ENCODE data around the gene FLNB.

The FLNB gene

DNA sequence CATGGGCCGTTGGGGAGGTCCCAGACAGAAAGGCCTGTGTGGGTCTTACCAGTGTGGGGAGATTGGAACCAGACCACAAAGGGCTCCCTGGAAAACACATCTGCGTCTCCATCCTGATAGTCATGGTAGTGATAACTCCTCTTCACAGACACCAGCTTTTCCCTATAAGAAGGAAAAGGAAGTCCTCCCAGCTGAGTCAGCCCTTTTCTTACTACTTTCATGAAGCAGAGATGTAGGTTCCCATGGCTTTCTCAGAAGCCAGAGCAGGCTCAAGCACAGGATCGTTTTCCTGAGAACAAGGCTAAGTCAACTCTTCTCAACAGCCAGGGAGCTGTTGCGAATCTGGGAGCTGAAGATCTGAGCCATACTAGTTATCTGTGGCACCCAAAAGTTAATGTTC, 196.5 kb downstream of the FLNB start:
- no peaks in the 10 kb centered on the region for H3K36me3 ChIP-seq
- peaks cover 10% of the 10 kb centered on the region for H3K27me3 ChIP-seq
- H3K4me1 ChIP-seq (ENCODE audit: control insufficient read depth in 1 of 2, insufficient read depth in 1 of 2, low read depth in 1 of 2, low read length in 1 of 2): no peaks in the 10 kb centered on the region
- TF ChIP-seq CTCF (IDR thresholded peaks at IDR 0.05): no peak
- H3K9me3 ChIP-seq: no peaks in the 10 kb centered on the region
- H3K27ac ChIP-seq: no peak overlapping the region
- no peak overlapping the region for H3K4me3 ChIP-seq (ENCODE audit: low read depth in 1 of 2, low read length in 1 of 2)

DNA sequence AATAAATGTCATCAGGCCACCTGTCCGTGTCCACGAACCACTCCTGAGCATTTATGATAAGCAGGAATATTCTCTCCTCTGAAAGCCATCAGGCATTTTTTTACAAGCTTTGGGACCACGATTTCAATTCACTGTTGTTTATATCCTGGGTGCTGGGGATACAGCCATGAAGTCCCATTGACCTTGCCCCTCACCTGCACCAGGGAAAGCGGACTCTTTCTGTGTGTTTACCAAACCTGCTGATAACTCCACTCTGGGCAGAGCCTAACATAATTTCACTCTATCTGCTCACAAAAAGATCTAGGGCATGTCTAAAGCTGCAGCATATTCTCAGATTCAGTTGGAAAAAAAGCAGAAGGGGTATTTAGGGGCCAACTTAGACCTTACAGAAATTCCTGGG, 197.8 kb downstream of the FLNB start:
- H3K36me3 ChIP-seq: no peaks in the 10 kb centered on the region
- no peaks in the 10 kb centered on the region for H3K4me1 ChIP-seq (ENCODE audit: control insufficient read depth in 1 of 2, insufficient read depth in 1 of 2, low read depth in 1 of 2, low read length in 1 of 2)
- no peak overlapping the region for H3K4me3 ChIP-seq (ENCODE audit: low read depth in 1 of 2, low read length in 1 of 2)
- H3K27ac ChIP-seq: no peak overlapping the region
- TF ChIP-seq CTCF (IDR thresholded peaks at IDR 0.05): no peak
- peaks cover 2% of the 10 kb centered on the region for H3K27me3 ChIP-seq
- H3K9me3 ChIP-seq: no peaks in the 10 kb centered on the region

GRCh38 chr3:58206406-58207011, 198.3 kb downstream of the FLNB start:
- Histone ChIP-seq H3K27ac (no peak overlapping the region), H3K4me1 (ENCODE audit: control insufficient read depth in 1 of 2, insufficient read depth in 1 of 2, low read depth in 1 of 2, low read length in 1 of 2) (no peaks in the 10 kb centered on the region), H3K36me3 (no peaks in the 10 kb centered on the region), H3K9me3 (no peaks in the 10 kb centered on the region), H3K27me3 (no peaks in the 10 kb centered on the region), H3K4me3 (ENCODE audit: low read depth in 1 of 2, low read length in 1 of 2) (no peak overlapping the region)
- TF ChIP-seq CTCF (IDR thresholded peaks at IDR 0.05): no peak

GRCh38 chr3:58207954-58208353, 199.7 kb downstream of the FLNB start:
- Histone ChIP-seq H3K4me1 (ENCODE audit: control insufficient read depth in 1 of 2, insufficient read depth in 1 of 2, low read depth in 1 of 2, low read length in 1 of 2) (no peaks in the 10 kb centered on the region), H3K9me3 (no peaks in the 10 kb centered on the region), H3K4me3 (ENCODE audit: low read depth in 1 of 2, low read length in 1 of 2) (no peak overlapping the region), H3K27ac (no peak overlapping the region), H3K36me3 (no peaks in the 10 kb centered on the region), H3K27me3 (no peaks in the 10 kb centered on the region)
- TF ChIP-seq CTCF (IDR thresholded peaks at IDR 0.05): no peak

GRCh38 chr3:58209933-58210332, 201.7 kb downstream of the FLNB start:
- Histone ChIP-seq H3K27me3 (peaks cover 6% of the 10 kb centered on the region), H3K27ac (no peak overlapping the region), H3K36me3 (no peaks in the 10 kb centered on the region), H3K4me1 (ENCODE audit: control insufficient read depth in 1 of 2, insufficient read depth in 1 of 2, low read depth in 1 of 2, low read length in 1 of 2) (peaks cover 4 to 7% of the 10 kb centered on the region in 2 experiments), H3K4me3 (ENCODE audit: low read depth in 1 of 2, low read length in 1 of 2) (no peak overlapping the region), H3K9me3 (no peaks in the 10 kb centered on the region)
- TF ChIP-seq CTCF (IDR thresholded peaks at IDR 0.05): no peak
